ENCODE measurements around the gene PIANP.

PIANP gene

GRCh38 chr12:6701078-6701768 is 608 bp upstream of the PIANP start:
- DNase-seq: no peak

- no peak for DNase-seq
Observed at GRCh38 chr12:6699989-6700645, 498 bp downstream of the PIANP start.

DNA sequence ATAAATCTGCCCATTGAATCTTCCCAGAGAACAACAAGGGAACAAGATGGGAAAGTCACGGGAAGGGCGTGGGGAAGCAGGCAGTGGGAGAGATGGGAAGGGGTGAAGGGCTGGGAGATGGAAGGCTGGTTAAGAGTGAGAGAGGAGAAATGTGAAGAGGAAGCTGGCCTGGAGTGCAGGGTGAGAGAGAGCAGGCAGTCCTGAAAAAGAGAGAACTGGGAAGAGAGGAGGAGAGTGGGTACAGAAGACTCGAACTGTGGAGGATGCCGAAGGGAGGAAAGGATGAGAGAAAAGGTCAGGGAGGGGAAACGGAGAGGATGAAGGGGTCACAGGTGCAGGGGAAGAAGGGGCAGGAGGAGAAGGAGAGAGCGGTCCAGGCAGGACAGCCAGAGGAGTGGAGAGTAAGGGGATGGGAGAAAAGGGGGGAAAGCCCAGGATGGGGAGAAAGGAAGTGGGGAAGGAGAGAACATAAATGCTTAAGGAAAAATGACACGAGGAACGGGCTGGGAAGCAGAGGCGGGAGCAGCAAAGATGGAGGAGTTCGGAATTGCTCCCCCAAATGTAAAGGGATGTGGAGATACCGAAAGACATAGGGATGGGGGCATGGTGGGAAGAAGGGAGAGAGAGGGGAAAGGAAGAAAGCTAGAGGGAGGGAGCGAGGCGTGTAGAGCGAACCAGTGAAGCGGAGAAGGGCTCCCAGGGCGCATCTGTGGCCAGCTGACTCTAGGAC is 1.2 kb downstream of the PIANP start:
- DNase-seq: no peak

DNA sequence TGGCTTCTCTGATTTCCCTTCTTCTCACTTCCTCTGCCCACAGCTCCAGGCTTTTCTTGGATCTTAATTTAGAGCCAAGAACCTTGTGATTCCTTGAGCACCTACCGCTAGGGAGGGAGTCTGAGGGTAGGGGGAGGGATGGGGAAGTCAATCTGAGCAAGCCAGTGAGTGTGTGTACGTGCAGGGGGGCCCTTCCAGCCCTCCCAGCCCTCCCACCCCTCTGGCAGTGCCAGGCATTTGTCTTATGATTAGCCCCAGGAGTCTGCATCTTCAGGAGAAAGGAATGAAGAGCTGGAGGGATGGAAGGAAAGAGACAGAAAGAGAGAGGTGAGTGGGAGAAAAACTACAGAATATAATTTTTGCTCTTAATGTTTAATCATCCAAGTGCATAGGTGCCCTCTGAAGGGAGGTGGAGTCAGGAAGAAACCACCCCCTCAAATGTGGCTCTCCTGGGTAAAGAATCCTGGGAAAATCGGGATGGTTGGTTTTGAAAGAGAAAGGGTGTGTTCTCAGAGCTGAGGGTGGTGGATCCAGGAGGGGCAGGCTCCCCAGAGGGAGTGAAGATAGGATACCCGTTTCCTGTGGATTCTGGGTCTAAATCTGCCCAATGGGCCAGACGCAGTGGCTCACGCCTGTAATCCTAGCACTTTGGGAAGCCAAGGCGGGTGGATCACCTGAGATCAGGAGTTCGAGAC is 2.1 kb downstream of the PIANP start:
- no peak for DNase-seq

GRCh38 chr12:6697584-6698351 is 2.8 kb downstream of the PIANP start:
- peak; percentile 8 for DNase-seq

- no peak for DNase-seq
Observed at GRCh38 chr12:6696690-6697583, 3.7 kb downstream of the PIANP start.

- DNase-seq: no peak
Observed at GRCh38 chr12:6695313-6696045, 5.1 kb downstream of the PIANP start.

GRCh38 chr12:6694701-6695100 is 5.9 kb downstream of the PIANP start:
- no peak for DNase-seq

GRCh38 chr12:6693832-6694355 is 6.7 kb downstream of the PIANP start:
- no peak for DNase-seq

DNA sequence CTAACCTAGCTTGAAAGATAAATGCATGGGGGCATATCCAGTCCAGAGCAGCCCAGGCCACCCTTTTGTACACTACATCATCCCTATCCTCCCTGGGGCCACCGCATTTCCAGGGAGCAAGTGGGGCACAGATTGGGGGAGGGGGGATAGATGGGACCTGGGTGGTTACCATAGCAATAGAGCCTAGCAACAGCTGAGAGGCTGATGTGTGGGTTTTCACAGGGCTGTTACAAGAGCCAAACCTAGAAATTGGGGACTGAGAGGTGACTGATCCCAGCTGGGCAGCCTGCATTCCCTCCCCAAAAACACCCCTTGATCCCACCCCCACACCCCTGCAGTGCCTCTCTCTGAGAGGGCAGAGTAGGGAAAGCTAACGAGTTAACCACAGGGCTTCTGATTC is 7.7 kb downstream of the PIANP start:
- DNase-seq: no peak

- DNase-seq: no peak
Observed at GRCh38 chr12:6691473-6691872, 9.1 kb downstream of the PIANP start.

DNA sequence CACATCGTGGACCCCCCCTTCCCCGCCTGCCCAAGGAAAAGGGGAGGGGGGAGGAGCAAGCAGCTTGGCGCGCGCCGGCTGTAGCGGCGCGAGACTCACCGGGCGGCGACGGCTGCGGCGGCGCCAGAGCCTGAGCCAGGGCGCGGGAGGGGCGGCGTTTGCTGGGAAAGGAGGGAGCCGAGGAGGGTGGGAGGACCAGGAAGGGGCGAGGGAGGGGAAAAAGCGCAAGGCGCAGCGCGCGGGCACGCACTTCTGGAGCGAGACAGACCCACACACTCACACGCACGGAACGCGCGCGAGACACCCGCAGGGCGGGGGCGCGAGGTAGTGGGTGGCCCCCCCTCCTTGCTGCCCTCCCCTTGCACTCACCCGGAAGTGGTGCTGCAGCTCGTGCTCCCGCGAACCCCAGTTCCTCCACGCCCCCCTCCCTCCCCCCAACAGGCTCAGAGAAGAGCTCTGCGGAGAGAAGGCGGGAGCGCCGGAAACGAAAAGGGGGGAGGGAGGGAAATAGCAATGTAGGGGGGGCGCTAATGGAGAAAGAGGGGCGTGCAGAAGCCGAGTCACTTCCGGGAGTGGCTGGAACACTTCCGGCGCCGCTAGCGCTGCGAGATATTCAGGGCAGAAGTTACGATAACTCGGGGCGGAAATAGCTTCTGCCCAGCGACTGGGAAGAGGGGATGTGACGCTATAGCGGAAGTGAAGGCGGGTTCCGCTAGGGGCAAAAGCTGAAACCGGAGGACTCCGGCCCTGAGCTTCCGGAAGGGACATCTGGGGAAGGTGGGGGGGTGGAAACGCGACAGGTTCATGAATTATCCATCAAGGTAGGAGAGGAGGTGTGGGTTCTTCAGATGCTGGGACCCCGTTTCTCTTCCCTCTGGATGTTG is 11.4 kb downstream of the PIANP start, which contains the start of gene ZNF384:
TSS of gene ZNF384 (minus strand) at position 377 of the 884 bp plus-strand sequence. CDS start 9,855 bp downstream, outside the sequence.
- peak; percentile 99 for DNase-seq

GRCh38 chr12:6688543-6688998 is 12.0 kb downstream of the PIANP start:
- no peak for DNase-seq

DNA sequence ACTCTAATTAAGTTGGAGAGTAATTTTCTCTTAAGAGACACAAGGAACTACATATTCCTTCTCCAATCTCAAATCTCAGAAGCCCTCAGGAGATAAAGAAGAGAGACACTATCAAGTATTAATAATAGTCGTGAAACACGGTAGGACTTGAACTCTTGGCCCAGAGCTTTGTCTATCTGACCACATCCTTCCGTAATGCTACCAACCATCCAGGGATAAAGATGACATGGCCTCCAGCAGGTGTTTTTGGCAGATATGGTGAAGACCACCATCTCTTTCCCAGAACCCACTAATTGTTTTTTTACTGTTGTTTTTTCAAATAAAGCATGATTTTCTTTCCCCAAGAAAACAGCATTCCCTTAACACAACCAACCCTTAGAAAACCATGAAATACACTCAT is 14.8 kb downstream of the PIANP start:
- no peak for DNase-seq

DNA sequence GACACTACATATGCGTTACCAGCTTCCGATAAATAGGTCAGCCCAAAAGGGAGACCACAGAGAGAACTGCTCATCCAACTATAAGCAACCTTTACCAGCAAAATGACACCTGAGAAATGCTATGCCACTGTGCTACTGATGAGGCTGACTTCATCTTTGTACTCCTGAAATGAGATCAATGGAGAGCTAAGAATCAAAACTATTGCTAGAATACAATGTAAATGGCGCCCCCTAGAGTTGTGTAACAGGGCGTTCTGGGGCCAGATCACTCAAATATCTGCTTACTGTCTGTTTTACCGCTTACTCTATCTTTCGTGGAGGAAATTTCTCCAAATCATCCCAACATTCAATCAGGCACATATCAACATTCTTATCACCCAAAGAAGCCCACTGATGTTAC is 16.0 kb downstream of the PIANP start:
- DNase-seq: peak; percentile 23

DNA sequence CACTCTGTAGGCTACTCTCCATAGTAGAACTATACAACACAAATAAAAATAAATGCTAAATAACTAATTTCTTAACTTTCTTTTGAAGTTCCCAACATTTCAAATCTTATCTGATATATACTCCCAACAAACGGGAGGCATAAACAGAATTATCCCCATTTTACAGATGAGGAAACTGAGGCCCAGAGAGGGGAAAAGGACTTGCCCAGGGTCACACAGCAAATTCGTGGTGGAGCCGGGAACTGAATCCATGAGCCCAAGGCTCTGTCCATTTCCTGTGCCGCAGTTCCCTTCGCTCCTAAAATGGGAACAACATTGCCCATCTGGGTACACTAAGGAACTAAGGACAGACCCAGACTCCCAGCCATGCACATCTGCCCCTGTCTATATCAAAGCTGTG is 23.7 kb downstream of the PIANP start:
- no peak for DNase-seq

- no peak for DNase-seq
Observed at GRCh38 chr12:6672143-6672542, 28.5 kb downstream of the PIANP start.

- no peak for DNase-seq
Observed at GRCh38 chr12:6667559-6668210, 32.9 kb downstream of the PIANP start.

DNA sequence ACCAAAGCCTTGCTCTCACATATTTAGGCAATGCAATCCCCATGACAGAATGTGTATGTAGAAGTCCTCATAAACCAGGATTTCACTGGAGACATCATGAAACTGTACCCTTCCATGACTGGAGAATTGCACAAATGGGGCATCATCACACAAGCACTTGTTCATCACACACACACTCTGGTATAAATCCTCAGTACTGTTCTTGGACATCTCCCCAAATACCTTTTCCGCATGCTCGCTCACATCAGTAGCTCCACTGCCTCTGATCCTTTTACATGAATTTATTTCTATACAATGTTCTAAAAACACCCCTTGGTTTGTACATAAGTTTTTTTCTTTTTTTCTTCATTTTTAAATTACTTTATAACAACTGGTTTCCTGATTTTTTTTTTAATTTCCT is 34.4 kb downstream of the PIANP start:
- DNase-seq: no peak
